ENCODE results near the gene CDC37L1. TPM values are rescaled to one million over a fixed set of nuclear protein-coding genes. Genes with fewer than 3 reads are reported as not detected.

CDC37L1 gene
- total and polyA plus RNA-seq, 2 of the 8 experiments (the other 6 are each of a cell fraction or from before 2014, with no cell fraction given) = 4.6 to 23.8 TPM

GRCh38 chr9:4677392-4677791 is 2.0 kb upstream of the CDC37L1 start:
- H3K23me2 ChIP-seq (ENCODE audit: low read depth, low read length) = peaks cover 8% of the 10 kb centered on the region
- H3K79me1 ChIP-seq (ENCODE audit: low read depth, low read length) = 0 out of 2 replicates have a peak, but pooled peaks cover 2% of the 10 kb centered on the region
- H2BK20ac ChIP-seq (ENCODE audit: low read length) = no peak overlapping the region
- no peak overlapping the region for H3K27ac ChIP-seq (ENCODE audit: low read depth, low read length)
- H4K20me1 ChIP-seq (replicated peaks in 1 of 2; ENCODE audit: control insufficient read depth in 1 of 2, insufficient read depth in 2 of 2, low read length in 2 of 2) = no peaks in the 10 kb centered on the region
- no peak overlapping the region for H2BK12ac ChIP-seq (ENCODE audit: low read depth, low read length)
- H2BK5ac ChIP-seq (ENCODE audit: low read depth, low read length) = no peak overlapping the region
- no peak overlapping the region for H2BK15ac ChIP-seq (ENCODE audit: low read length)
- no peak overlapping the region for H2AFZ ChIP-seq (ENCODE audit: low read length)
- FAIRE-seq (no peak), DNase-seq (ENCODE audit: low read depth in 1 of 2, low spot score in 2 of 2) (no peak)
- H3K9ac ChIP-seq (replicated peaks in 1 of 4; ENCODE audit: extremely low read depth in 1 of 4, low read depth in 3 of 4, low read length in 3 of 4) = no peak overlapping the region
- no peak overlapping the region for H4K5ac ChIP-seq (ENCODE audit: insufficient read length, low read depth, low read length)
- no peak overlapping the region for H2BK120ac ChIP-seq (replicated peaks; ENCODE audit: low read depth, low read length)
- H4K91ac ChIP-seq (replicated peaks; ENCODE audit: insufficient read length, low read length) = no peak overlapping the region
- no peak overlapping the region for H3K23ac ChIP-seq (ENCODE audit: insufficient read length)
- H4K8ac ChIP-seq (ENCODE audit: extremely low read depth, insufficient read depth, low read length) = no peak overlapping the region
- H3K56ac ChIP-seq (replicated peaks; ENCODE audit: insufficient read length, low read depth, low read length) = no peak overlapping the region
- peaks cover 0 to 4% (median 0%) of the 10 kb centered on the region in 4 experiments; a peak in 2 of 7 replicates for H3K4me1 ChIP-seq (replicated peaks in 1 of 4; ENCODE audit: control insufficient read depth in 3 of 4, insufficient read depth in 4 of 4, low read length in 3 of 4)
- H3K4me3 ChIP-seq (ENCODE audit: extremely low read depth in 1 of 4, insufficient read depth in 2 of 4, low read depth in 3 of 4, low read length in 4 of 4) = no peak overlapping the region
- no peaks in the 10 kb centered on the region for H3K36me3 ChIP-seq (ENCODE audit: control insufficient read depth in 2 of 4, insufficient read depth in 4 of 4, low read length in 3 of 4)
- no peaks in the 10 kb centered on the region for H3K27me3 ChIP-seq (replicated peaks in 1 of 4; ENCODE audit: control insufficient read depth in 3 of 4, extremely low read depth in 1 of 4, insufficient read depth in 3 of 4, low read length in 3 of 4)
- no peak overlapping the region for H2AK5ac ChIP-seq (ENCODE audit: low read depth, low read length)
- no peak overlapping the region for H3K18ac ChIP-seq (ENCODE audit: extremely low read depth, low read length)
- 87% methylated on average over 3 of the region's 3 CpGs; no CpG with 5 or more reads in 1 of the 2 experiments for WGBS, 2 experiments (ENCODE audit: extremely low coverage in 1 of 2, insufficient coverage in 1 of 2, insufficient read length in 1 of 2, insufficient replicate concordance in 2 of 2, low coverage in 1 of 2, low lambda C conversion rate in 2 of 2, missing lambda C conversion rate in 1 of 2)
- H3K4me2 ChIP-seq (ENCODE audit: insufficient read depth in 1 of 2, low read depth in 2 of 2, low read length in 2 of 2) = no peak overlapping the region; a peak in 1 of 4 replicates
- H3K14ac ChIP-seq (ENCODE audit: insufficient read length) = no peak overlapping the region
- no peaks in the 10 kb centered on the region for H3K9me3 ChIP-seq (ENCODE audit: insufficient read depth in 2 of 2, low read depth in 1 of 2, low read length in 1 of 2)
- ChIA-PET CTCF (ENCODE audit: partially characterized antibody) (interaction anchor here (1.0 to 1.3 kb wide), 2 partner anchors 23 to 37 kb away, joined by 3 read pairs; no protein-coding TSS in a partner anchor), POLR2A (ENCODE audit: partially characterized antibody) (interaction anchor here (0.7 to 2.1 kb wide), 6 partner anchors 8 to 116 kb away, joined by 3 to 12 read pairs (median 6); partner anchors contain the start of genes PLPP6, RCL1 and SPATA6L)
- no peak overlapping the region for H3K4ac ChIP-seq (replicated peaks; ENCODE audit: insufficient read length, low read depth, low read length)
- peaks cover 9 to 23% of the 10 kb centered on the region in 2 experiments; a peak in 3 of 4 replicates for H3K79me2 ChIP-seq (ENCODE audit: control insufficient read depth in 1 of 2, insufficient read depth in 2 of 2, low read length in 2 of 2)
- TF ChIP-seq SIX5 (IDR thresholded peaks at IDR 0.05; ENCODE audit: low read depth, low read length) = no peak
- no peak for TF ChIP-seq ATF2 (IDR thresholded peaks at IDR 0.05; ENCODE audit: low read length)
- no peak for TF ChIP-seq EGR1 (IDR thresholded peaks at IDR 0.05; ENCODE audit: borderline replicate concordance, low read depth, low read length)
- TF ChIP-seq E2F6 (IDR thresholded peaks at IDR 0.05) = no peak
- TF ChIP-seq KDM4A (IDR thresholded peaks at IDR 0.05; ENCODE audit: low read depth, low read length, severe bottlenecking) = no peak
- TF ChIP-seq TAF1 (IDR thresholded peaks at IDR 0.05; ENCODE audit: low read depth, low read length) = no peak
